ENCODE measurements around the gene SLITRK5.

Gene SLITRK5, protein sequence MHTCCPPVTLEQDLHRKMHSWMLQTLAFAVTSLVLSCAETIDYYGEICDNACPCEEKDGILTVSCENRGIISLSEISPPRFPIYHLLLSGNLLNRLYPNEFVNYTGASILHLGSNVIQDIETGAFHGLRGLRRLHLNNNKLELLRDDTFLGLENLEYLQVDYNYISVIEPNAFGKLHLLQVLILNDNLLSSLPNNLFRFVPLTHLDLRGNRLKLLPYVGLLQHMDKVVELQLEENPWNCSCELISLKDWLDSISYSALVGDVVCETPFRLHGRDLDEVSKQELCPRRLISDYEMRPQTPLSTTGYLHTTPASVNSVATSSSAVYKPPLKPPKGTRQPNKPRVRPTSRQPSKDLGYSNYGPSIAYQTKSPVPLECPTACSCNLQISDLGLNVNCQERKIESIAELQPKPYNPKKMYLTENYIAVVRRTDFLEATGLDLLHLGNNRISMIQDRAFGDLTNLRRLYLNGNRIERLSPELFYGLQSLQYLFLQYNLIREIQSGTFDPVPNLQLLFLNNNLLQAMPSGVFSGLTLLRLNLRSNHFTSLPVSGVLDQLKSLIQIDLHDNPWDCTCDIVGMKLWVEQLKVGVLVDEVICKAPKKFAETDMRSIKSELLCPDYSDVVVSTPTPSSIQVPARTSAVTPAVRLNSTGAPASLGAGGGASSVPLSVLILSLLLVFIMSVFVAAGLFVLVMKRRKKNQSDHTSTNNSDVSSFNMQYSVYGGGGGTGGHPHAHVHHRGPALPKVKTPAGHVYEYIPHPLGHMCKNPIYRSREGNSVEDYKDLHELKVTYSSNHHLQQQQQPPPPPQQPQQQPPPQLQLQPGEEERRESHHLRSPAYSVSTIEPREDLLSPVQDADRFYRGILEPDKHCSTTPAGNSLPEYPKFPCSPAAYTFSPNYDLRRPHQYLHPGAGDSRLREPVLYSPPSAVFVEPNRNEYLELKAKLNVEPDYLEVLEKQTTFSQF

DNA sequence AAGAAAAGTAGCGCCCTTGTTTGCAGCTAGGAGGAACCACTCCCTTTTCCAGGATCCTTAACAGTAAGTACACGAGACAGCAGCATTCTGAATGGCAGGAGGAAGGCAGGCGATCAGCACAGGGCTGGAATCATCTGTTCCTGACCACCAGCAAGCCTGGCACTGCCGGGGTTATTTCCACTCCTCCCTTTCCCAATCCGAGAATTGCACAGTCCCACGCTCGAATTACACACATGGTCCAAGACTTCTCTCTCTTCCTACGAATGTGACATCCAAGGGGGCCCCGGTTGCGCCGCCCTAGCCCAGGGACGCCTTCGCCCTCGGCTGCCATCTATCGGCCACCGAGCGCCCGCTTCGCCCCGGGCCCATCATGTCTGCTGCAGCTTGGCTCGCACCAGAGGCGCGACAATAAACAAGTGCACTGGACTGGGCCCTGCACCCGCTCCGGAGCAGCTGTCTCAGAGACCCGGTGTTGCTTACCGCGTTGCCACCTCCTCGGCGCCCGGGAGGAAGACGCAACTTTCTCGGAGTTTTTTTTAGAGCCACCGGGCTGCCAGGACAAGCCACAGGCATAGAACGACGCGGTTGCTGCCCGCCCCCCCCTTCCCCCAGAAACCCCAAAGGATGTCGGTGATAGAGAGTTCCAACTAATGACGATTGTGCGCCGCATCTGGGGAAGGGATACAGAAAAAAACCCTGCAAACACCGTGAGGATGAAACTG, at the start of gene SLITRK5:
Gene SLITRK5 (plus strand): TSS at position 341 of the 722 bp plus-strand sequence. CDS start 4,018 bp downstream, outside the sequence.
- DNase-seq (ENCODE audit: low read depth in 3 of 3, low spot score in 1 of 3), result peak in 2 of 3 donors; percentile 15 to 53

DNA sequence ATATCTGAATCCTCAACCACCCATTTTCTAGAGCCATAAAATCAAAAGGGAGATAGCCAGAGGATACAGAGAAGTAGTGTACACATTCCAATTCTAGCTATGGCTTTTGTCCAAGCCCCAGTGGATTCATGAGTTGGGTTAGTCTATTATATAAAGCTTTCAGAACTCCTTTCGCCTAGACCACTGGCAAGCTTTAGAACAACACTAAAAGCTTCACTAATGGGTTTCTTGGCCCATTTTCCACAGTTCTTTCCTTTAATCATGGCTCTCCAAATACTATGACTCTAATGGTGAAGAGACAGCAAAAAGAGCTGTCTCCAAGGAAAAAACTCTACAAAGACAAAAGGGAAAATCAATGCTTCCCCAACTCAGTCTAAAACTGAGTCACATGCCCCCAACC, 48.2 kb upstream of the SLITRK5 start:
- no peak for DNase-seq (ENCODE audit: low read depth in 3 of 3, low spot score in 1 of 3)

DNA sequence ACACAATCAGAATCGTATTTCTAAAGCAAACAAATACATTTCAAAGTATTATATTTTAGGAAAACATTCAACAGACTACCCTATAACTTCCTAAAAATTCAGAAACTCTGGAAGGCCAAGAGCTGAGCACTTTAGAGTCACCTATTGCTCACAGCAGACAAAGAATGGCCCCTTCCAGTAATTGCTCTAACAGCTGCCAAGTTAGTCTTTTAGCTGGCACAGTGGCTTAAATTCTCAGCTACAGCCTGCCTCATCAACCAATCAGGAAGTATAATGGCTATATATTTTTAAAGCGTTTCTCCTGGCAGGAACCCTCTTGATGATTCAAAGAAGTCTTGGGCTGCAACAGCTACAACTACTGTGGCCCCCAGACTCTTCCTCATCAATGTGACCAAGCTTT, 14.9 kb upstream of the SLITRK5 start:
- no peak for DNase-seq (ENCODE audit: low read depth in 3 of 3, low spot score in 1 of 3)

DNA sequence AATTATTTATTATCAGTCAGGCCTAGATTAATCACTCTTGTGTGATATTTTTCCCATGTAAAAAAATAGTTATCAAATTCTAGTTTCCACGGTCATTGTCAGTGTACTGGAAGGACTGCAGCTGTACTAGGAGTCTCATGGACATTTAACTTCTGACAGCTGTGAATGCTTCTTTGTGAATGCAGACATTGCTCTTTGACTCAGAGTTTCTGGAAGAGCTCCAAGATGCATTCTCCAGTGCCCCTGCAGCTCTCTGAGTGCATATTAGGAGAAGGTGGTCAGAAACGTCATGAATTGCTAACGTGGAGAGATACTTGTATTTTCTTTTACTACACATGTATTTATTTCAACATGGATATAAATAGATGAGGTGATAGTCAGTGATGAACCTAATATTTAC, 9.7 kb upstream of the SLITRK5 start:
- DNase-seq (ENCODE audit: low read depth in 3 of 3, low spot score in 1 of 3), result no peak

DNA sequence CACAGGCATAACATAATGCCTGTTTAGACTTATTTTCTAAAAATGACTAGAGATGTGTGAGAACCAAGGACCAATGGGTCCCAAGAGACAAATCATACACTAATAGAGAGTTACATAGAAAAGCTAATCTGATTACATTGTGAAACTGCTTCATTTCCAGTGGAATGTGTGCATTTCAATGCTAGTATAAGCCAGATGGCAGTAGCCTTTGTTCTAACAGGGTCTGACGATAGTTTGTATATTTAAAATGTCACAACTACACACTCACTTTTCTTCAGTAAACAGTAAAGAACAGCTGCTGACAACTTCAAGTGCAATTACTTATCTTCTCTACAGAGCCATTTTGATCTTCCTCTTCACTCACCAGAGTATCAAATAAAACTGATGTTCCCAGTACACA, 4.3 kb upstream of the SLITRK5 start:
- DNase-seq (ENCODE audit: low read depth in 3 of 3, low spot score in 1 of 3), result no peak

DNA sequence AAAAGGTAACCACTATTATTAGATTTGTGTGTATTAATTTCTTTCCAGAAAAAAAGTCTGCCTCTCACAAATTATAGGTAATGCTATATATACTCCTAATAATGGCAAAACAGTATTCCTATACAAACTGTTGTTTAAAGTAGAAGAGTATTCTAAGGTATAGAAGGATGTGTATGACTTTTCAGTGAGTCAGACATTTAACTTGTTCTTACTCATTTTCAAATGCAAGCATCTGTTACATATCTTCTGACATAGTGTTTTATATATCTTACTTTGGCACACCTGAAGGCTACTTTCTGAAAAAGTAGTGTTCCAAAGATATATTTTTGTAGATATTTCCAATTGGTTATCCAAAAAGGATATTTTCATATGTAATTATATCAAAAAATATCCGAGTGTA, 3.5 kb upstream of the SLITRK5 start:
- DNase-seq (ENCODE audit: low read depth in 3 of 3, low spot score in 1 of 3), result no peak

DNA sequence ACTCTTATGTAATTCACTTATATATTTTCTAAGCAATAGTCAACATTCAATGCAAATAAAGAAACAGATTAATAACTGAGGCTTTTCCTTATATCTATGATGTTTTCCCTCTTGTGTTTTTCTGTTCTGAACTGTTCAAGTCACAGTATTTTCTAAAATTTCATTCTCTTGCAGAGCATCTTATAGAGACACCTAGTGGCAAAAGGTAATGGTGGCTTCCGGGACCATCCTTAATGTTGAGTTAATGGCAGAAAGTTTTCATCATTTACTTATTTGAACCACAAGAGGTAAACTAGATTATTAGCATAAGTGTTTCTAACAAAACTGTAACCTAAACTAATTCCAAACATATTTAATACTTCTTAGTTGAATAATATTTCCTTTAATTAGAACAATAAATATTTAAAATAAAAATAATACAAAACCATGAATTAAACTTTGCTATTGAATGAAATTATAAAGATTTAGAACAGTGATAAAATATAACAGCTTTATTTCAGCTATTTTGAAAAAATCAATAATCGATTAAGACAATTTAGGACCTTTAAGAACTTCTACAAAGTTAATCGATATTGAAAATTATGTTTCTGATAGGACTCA, 1.7 kb upstream of the SLITRK5 start:
- DNase-seq (ENCODE audit: low read depth in 3 of 3, low spot score in 1 of 3), result no peak

DNA sequence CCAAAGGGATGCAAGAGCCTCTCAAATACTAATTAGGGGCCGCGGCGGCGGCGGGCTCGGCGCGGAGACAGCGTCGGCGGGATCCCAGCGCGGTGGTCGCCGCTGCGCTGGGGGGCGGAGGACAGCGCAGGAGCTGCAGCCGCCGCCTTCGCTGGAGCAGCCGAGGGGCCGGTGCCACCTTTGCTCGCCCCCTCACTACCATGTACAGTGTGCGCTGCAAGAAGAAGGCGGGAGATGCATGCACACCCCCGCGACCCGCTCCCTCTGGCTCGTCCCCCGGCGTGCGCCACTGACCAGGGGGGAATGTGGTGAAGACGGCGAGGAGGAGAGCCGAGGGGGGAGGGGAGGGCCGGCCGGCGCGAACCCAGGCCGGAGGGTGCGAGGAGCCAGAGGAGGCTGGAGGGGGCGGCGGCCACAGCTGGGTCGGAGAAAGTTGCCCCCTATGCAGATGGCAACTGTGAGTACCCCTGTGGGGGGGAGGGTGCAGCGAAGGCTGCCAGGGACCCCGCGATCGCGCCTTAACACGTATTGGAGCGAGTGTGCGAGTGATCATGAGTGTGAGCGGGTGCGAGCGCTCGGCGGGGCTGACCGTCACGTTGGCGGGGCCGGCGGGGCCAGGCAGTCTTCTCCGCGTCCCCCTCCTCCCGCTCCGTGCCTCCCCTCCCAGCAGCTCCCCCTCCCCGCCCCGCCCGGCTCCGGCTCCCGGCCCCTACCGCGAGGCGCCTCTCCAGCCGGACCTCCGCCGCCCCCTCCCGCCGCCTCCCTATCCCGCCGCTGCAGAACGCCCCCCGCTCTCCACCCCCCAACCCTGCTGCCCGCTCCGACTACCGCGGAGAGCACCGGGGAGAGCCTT, 808 bp downstream of the SLITRK5 start:
- DNase-seq (ENCODE audit: low read depth in 3 of 3, low spot score in 1 of 3), result no peak

DNA sequence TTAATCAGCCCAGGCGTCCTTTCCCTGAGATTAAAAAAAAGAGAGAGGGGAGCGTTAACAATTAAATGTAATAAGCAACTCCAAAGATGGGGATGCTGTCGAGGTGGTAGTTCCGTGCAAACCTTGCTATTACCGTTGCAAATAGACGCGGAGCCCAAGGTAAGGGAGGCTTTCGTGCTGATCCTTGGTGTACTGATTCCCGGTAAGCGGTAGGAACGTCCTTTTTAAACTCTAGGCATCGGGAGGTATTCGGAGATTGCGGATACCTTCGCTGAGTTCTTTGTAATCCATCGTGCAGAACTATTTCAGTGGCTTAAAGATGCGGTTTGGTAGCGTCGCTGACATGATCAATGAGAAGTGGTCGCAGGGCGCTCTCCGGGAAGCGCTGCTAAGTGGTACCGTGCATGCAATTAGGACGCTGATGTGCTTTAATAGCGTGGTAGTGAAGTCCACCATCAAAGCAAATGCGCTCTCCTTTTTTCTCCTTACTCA, 3.1 kb downstream of the SLITRK5 start:
- no peak for DNase-seq (ENCODE audit: low read depth in 3 of 3, low spot score in 1 of 3)

DNA sequence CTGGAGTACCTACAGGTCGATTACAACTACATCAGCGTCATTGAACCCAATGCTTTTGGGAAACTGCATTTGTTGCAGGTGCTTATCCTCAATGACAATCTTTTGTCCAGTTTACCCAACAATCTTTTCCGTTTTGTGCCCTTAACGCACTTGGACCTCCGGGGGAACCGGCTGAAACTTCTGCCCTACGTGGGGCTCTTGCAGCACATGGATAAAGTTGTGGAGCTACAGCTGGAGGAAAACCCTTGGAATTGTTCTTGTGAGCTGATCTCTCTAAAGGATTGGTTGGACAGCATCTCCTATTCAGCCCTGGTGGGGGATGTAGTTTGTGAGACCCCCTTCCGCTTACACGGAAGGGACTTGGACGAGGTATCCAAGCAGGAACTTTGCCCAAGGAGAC, 4.7 kb downstream of the SLITRK5 start:
- DNase-seq (ENCODE audit: low read depth in 3 of 3, low spot score in 1 of 3), result no peak

DNA sequence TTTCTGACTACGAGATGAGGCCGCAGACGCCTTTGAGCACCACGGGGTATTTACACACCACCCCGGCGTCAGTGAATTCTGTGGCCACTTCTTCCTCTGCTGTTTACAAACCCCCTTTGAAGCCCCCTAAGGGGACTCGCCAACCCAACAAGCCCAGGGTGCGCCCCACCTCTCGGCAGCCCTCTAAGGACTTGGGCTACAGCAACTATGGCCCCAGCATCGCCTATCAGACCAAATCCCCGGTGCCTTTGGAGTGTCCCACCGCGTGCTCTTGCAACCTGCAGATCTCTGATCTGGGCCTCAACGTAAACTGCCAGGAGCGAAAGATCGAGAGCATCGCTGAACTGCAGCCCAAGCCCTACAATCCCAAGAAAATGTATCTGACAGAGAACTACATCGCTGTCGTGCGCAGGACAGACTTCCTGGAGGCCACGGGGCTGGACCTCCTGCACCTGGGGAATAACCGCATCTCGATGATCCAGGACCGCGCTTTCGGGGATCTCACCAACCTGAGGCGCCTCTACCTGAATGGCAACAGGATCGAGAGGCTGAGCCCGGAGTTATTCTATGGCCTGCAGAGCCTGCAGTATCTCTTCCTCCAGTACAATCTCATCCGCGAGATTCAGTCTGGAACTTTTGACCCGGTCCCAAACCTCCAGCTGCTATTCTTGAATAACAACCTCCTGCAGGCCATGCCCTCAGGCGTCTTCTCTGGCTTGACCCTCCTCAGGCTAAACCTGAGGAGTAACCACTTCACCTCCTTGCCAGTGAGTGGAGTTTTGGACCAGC, 5.3 kb downstream of the SLITRK5 start:
- no peak for DNase-seq (ENCODE audit: low read depth in 3 of 3, low spot score in 1 of 3)

DNA sequence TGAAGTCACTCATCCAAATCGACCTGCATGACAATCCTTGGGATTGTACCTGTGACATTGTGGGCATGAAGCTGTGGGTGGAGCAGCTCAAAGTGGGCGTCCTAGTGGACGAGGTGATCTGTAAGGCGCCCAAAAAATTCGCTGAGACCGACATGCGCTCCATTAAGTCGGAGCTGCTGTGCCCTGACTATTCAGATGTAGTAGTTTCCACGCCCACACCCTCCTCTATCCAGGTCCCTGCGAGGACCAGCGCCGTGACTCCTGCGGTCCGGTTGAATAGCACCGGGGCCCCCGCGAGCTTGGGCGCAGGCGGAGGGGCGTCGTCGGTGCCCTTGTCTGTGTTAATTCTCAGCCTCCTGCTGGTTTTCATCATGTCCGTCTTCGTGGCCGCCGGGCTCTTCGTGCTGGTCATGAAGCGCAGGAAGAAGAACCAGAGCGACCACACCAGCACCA, 5.9 kb downstream of the SLITRK5 start:
- no peak for DNase-seq (ENCODE audit: low read depth in 3 of 3, low spot score in 1 of 3)

DNA sequence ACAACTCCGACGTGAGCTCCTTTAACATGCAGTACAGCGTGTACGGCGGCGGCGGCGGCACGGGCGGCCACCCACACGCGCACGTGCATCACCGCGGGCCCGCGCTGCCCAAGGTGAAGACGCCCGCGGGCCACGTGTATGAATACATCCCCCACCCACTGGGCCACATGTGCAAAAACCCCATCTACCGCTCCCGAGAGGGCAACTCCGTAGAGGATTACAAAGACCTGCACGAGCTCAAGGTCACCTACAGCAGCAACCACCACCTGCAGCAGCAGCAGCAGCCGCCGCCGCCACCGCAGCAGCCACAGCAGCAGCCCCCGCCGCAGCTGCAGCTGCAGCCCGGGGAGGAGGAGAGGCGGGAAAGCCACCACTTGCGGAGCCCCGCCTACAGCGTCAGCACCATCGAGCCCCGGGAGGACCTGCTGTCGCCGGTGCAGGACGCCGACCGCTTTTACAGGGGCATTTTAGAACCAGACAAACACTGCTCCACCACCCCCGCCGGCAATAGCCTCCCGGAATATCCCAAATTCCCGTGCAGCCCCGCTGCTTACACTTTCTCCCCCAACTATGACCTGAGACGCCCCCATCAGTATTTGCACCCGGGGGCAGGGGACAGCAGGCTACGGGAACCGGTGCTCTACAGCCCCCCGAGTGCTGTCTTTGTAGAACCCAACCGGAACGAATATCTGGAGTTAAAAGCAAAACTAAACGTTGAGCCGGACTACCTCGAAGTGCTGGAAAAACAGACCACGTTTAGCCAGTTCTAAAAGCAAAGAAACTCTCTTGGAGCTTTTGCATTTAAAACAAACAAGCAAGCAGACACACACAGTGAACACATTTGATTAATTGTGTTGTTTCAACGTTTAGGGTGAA, 6.6 kb downstream of the SLITRK5 start:
- no peak for DNase-seq (ENCODE audit: low read depth in 3 of 3, low spot score in 1 of 3)

DNA sequence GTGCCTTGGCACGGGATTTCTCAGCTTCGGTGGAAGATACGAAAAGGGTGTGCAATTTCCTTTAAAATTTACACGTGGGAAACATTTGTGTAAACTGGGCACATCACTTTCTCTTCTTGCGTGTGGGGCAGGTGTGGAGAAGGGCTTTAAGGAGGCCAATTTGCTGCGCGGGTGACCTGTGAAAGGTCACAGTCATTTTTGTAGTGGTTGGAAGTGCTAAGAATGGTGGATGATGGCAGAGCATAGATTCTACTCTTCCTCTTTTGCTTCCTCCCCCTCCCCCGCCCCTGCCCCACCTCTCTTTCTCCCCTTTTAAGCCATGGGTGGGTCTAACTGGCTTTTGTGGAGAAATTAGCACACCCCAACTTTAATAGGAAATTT, 7.2 kb downstream of the SLITRK5 start:
- no peak for DNase-seq (ENCODE audit: low read depth in 3 of 3, low spot score in 1 of 3)

DNA sequence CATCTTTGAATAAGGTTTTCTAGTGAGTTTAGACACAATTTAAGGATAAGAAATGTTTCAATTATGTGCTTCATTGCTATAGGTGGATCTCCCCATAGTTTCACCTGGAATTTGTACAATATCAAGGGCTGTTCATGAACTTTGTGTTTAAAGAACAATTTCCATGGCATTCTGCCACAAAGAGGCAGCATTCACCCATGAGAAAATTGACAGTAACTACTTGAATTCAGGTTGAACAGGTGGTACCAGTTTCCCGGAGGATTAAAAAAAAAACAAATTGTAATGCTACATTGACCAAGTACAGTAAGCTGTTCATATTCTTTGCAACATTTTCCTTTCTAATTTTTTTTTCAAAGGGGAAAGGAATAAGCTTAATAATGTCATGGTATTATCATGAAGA, 9.1 kb downstream of the SLITRK5 start:
- no peak for DNase-seq (ENCODE audit: low read depth in 3 of 3, low spot score in 1 of 3)

DNA sequence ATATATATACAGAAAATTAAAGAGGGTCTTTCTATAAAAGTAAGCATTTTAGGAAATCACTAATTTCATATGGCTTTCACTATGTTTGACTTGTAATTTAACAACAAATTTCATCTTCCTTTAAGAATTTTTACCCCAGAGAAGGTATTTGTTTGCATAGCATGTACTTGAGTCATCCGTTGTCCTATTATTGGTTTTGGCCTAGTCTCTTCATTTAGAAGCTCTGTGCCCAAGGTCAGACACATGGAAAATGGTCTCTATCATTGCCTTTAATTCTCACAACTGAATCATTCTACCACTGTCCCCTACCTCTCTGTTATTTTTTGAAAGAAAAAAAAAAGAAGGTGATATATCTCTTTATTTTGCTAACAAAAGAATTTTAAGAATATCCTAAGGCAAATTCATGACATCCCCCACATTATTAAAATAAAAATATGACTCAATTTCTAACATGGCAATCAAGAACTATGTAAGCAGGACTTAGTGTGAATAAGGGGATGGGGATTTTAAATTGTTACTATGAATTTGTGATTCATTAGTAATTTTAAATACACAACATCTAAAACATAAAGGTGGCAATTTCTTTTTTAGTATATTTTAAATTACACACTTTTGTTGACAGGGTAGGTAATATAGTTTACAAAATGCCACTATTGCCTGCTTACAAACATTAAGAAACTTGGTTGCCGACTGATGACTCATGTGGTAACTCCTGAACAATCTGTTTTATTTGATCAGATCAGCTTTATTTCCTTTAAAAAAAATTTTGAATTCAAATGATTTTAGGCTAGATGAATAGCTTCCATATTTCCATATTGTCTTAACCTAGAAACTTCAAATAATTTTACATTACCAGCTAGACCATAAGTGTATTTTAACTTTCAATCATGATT, 13.9 kb downstream of the SLITRK5 start:
- no peak for DNase-seq (ENCODE audit: low read depth in 3 of 3, low spot score in 1 of 3)

DNA sequence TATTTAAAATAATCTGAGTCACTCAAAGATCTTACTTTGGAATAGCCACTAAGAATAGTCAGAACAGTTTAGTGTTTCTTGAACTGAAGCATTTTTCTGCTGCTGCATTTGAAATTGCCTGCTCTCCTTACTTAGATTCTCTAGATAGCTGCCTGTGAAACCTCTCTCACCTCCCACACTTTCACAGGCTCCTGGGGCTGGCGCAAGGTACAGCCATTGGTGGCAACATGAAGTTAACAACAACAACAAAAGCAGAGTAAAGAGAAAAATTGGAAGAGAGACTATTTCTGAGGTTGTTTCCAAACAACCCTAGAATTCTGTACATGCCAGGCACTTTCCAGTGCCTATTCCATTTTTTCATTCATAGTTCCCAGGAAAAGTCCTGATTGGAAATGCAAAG, 25.3 kb downstream of the SLITRK5 start:
- DNase-seq (ENCODE audit: low read depth in 3 of 3, low spot score in 1 of 3), result no peak
